ENCODE data around the gene TRIP10.

Gene TRIP10

DNA sequence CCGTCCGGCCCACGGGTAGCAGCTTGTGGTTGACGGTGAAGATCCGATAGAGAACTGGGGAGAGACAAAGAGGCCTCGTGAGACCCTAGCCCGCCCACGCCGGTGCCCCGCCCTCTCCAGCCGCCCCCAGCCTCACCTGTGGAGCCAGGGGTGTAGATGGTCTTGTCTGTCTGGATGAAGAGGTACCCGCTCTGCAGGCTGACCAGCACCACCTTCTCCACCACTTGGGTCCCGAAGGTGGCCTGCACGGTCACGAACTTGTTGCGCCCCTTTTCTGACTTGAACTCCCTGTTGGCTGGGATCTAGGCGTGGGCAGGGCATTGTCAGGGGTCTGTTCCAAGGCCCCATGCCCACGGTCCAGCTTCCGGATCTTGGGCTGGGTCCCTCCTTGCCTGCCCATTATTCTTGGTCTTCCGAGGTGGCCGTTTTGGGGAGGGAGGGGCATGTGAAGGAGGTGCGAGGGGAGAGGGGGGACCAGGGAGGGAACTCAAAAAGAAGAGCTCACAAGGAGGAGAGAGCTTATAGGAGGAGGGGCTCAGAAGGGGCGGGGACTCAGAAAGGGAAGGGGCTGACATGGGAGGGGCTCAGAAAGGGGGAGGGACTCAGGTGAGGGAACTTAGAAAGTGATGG is 21.3 kb upstream of the TRIP10 start:
- no peak for TF ChIP-seq CTCF (conservative IDR thresholded peaks at IDR 0.05)

DNA sequence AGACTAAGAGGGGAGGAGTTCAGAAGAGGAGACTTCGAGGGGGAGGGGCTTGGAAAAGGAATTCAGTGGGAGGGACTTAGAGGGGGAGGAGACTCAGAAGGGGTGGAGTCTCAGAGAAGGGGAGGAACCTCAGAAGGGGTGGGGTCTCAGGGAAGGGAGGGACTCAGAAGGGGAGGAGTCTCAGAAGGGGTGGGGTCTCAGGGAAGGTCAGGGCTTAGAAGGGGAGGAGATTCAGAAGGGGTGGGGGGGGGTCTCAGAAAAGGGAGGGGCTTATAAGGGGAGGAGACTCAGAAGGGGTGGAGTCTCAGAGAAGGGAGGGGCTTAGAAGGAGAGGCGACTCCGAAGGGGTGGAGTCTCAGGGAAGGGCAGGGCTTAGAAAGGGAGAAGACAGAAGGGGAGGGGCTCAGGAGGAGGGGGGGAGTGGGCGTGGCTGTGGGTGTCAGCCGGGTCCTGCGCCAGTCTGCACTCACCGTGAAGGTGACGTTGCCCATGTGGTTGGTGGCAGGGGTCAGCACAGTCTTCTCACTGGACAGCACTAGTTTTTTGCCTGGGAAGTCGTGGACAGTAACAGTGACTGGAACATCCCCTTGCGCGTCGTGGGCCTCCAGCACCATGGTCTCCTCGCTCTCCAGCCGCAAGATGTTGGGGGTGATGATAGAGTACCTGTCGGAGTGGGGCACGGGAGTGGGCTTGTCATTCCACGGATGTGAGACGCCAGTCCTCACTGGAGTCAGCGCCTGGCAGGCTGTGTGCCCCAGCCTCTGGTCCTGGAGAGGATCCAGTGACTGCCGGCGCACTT is 20.5 kb upstream of the TRIP10 start:
- H3K27ac ChIP-seq, result no peak overlapping the region
- no peak for TF ChIP-seq CTCF (conservative IDR thresholded peaks at IDR 0.05)

More for the DNA sequence above, 21.3 kb upstream of the TRIP10 start:
- no peak overlapping the region for H3K27ac ChIP-seq

DNA sequence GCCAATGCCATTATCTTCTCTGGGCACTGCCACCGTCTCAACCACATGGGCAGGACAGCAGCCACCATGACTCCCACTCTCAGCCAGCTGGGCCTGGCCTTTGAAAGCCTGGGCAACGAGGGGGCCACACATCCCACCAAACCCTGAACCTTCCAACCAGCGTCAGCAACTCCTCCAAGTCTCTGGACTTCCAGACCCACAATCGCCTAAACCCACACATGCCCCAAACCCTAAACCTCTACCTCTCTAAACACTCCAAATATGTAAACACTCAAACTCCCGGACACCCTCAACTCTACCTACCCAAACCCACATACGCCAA is 20.0 kb upstream of the TRIP10 start:
- no peak overlapping the region for H3K27ac ChIP-seq

DNA sequence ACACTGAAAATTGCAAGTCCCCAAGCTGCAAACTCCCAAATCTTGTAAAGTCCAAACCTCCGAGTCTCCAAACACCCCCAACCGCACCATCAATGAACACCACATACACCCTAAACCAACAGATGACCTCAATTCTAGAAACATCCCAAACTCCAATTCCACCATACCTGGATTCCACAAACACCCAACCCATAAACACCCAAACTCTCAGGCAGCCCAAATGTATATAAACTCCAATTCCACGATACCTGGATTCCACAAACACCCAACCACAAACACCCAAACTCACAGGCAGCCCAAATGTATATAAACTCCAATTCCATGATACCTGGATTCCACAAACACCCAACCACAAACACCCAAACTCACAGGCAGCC is 19.5 kb upstream of the TRIP10 start:
- H3K27ac ChIP-seq, result no peak overlapping the region
- no peak for TF ChIP-seq CTCF (conservative IDR thresholded peaks at IDR 0.05)

More for the DNA sequence above, 20.0 kb upstream of the TRIP10 start:
- no peak for TF ChIP-seq CTCF (conservative IDR thresholded peaks at IDR 0.05)

- no peak within 1 kb of the TSS for H3K27ac ChIP-seq
- no peak for TF ChIP-seq CTCF (conservative IDR thresholded peaks at IDR 0.05)
These were observed 18.9 kb upstream of the TRIP10 start, which contains the start of gene C3 for GRCh38 chr19:6720369-6721137. Gene C3 (minus strand): TSS chr19:6720650. CDS start chr19:6720589, 61 bp downstream.

DNA sequence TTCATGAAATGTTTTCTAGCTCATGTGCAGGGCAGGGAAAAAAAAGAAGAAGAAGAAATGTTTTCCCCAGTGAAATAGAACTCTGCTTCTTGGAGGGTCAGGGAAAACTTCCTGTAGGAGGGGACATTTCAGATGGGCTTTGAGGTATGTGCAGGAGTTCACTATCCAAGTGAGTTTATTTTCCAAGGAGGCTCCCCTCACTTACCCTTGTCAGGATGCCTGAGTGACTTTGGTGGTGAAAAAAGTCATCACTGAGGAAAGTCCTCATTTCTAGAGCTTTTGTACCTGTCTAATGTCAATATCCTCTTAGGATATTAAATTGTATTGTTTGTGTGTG is 18.4 kb upstream of the TRIP10 start:
- no peak overlapping the region for H3K27ac ChIP-seq
- no peak for TF ChIP-seq CTCF (conservative IDR thresholded peaks at IDR 0.05)

DNA sequence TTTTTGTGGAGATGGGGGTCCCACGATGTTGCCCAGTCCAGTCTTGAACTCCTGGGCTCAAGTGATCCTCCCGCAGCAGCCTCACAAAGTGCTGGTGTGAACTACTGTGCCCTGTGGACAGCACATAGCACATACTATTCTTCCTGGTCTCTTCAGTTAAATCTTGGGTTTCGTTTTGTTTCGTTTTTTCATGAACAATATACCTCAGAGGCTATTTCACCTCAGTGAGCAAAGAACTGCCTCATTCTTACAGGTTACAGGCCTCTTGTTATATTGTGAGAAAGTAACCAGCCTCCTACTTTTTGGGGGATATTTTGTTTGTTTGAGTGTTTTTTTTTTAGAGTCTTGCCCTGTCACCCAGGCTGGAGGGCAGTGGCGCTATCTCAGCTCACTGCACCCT is 17.7 kb upstream of the TRIP10 start:
- no peak overlapping the region for H3K27ac ChIP-seq
- TF ChIP-seq CTCF (conservative IDR thresholded peaks at IDR 0.05), result no peak
